Measurements from ENCODE around the gene TIMM22.

TIMM22 gene

GRCh38 chr17:1022278-1023024 is 25.5 kb downstream of the TIMM22 start:
- no peak for DNase-seq

GRCh38 chr17:1024076-1024475 is 27.1 kb downstream of the TIMM22 start:
- DNase-seq, result no peak

- no peak for DNase-seq
These were observed 29.0 kb downstream of the TIMM22 start for GRCh38 chr17:1025733-1026598.

- no peak for DNase-seq
These were observed 29.7 kb downstream of the TIMM22 start for GRCh38 chr17:1026599-1026975.

- DNase-seq, result no peak
These were observed 30.1 kb downstream of the TIMM22 start for GRCh38 chr17:1027044-1027443.

- DNase-seq, result no peak
These were observed 32.4 kb downstream of the TIMM22 start for GRCh38 chr17:1029196-1029921.

- DNase-seq, result no peak
These were observed 33.2 kb downstream of the TIMM22 start for GRCh38 chr17:1029922-1030644.

- no peak for DNase-seq
These were observed 34.0 kb downstream of the TIMM22 start for GRCh38 chr17:1030684-1031532.

GRCh38 chr17:1031711-1032110 is 34.8 kb downstream of the TIMM22 start:
- peak; percentile 11 for DNase-seq

- DNase-seq, result no peak
These were observed 35.5 kb downstream of the TIMM22 start for GRCh38 chr17:1032391-1032790.

- peak; percentile 55 for DNase-seq
These were observed 36.6 kb downstream of the TIMM22 start for GRCh38 chr17:1033503-1033902.

GRCh38 chr17:1034652-1035210 is 37.8 kb downstream of the TIMM22 start:
- peak; percentile 10 for DNase-seq

GRCh38 chr17:1035546-1036170 is 38.7 kb downstream of the TIMM22 start:
- DNase-seq, result no peak

GRCh38 chr17:1036171-1036844 is 39.4 kb downstream of the TIMM22 start:
- no peak for DNase-seq

GRCh38 chr17:1036845-1037237 is 39.9 kb downstream of the TIMM22 start:
- DNase-seq, result no peak

GRCh38 chr17:1037238-1037879 is 40.4 kb downstream of the TIMM22 start:
- DNase-seq, result no peak

GRCh38 chr17:1038459-1039122 is 41.7 kb downstream of the TIMM22 start:
- DNase-seq, result no peak

- no peak for DNase-seq
These were observed 42.2 kb downstream of the TIMM22 start for GRCh38 chr17:1039123-1039507.

- peak; percentile 84 for DNase-seq
These were observed 42.7 kb downstream of the TIMM22 start for GRCh38 chr17:1039511-1040215.

Data from hematopoietic multipotent progenitor cell treated with erythropoietin and hydrocortisone succinate and interleukin-3 and kit ligand, for 4 days (in vitro differentiated cells).